Activated naive CD4-positive, alpha-beta T cell treated with Interleukin-2 at 50 U/mL for 16 hours (primary cell): ENCODE results near the gene PEA15.
A peak's percentile ranks its signal among the peaks of the same experiment; 100 is the strongest.

Source experiments
- DNase-seq: peaks from one replicate; pipeline ENCODE4 v3.0.0-alpha.2; 2020

PEA15 gene

DNA sequence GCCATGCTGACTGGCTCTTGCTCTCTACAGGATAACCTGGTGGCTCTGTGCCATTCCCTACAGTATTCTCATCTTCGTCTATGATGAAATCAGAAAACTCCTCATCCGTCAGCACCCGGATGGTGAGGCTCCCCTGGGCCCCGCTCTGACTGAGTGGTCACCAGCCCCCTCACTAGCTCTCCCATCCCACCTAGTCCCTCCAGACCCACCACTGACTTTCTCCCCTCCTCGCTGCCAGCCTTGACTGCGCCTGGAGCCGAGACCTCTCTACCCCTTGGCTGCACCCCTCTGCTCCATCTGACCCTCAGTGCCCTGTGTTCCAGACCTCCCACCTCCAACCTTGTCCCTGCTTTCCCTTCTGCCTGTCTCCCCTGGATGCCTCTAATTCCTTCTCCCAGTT lies 18.9 kb upstream of the PEA15 start:
- no peak for DNase-seq

DNA sequence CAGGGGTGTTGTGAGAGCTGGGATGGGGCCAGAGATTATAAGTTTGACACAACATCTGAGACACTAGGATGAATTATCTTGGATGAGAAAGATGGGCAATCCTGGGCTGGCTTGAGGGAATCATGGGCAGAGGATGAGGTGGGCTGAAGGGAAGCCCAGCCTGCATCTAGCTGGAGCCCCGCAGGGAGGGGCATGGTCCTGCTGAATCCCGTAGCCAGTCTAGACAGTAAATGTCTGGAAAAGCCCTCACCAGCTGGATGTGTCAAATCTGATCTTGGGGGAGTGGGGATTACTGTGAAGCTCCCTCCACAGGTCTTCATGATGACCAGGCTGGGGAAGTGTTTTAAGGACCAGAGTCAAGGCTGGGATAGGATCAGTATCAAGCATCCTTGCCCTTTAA lies 18.5 kb upstream of the PEA15 start:
- no peak for DNase-seq

DNA sequence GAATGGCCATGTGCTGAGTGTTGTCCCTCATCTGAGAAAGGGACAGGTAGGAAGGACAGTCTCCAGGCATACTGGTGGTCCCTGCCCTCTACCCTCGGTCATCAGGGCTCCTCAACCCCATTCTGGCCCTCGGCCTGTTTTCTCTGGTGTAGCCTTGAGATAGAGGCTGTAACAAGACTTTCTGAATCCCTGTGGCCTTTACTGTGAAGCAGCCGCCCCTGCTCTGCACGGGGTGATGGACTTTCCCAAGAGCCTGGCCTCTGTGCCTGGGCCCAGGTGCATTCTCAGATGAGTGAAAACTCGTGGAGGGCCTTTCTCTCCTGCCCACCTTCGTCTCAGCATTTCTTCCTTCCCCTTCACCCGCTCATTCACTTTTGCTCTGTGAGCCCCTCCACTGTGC lies 17.8 kb upstream of the PEA15 start:
- DNase-seq = no peak

DNA sequence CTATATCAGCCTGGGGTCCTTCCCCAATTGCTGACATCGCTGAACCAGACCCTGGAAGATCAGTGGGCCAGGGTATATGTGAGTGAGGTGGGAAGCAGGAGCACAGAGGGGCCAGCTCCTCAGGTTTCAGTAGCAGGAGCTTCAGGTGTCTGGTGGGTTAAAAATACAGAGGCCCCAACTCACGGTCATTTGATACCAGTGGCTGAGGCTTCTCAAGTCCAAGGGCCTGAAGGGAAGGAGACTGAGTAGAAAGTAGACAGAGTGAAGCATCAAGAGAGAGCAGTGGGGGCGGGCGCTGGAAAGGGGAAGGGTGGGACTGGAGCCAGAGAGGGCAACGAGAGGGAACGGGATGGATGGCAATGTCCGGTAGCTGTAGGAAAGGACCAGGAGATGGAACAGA lies 16.8 kb upstream of the PEA15 start:
- DNase-seq = no peak

DNA sequence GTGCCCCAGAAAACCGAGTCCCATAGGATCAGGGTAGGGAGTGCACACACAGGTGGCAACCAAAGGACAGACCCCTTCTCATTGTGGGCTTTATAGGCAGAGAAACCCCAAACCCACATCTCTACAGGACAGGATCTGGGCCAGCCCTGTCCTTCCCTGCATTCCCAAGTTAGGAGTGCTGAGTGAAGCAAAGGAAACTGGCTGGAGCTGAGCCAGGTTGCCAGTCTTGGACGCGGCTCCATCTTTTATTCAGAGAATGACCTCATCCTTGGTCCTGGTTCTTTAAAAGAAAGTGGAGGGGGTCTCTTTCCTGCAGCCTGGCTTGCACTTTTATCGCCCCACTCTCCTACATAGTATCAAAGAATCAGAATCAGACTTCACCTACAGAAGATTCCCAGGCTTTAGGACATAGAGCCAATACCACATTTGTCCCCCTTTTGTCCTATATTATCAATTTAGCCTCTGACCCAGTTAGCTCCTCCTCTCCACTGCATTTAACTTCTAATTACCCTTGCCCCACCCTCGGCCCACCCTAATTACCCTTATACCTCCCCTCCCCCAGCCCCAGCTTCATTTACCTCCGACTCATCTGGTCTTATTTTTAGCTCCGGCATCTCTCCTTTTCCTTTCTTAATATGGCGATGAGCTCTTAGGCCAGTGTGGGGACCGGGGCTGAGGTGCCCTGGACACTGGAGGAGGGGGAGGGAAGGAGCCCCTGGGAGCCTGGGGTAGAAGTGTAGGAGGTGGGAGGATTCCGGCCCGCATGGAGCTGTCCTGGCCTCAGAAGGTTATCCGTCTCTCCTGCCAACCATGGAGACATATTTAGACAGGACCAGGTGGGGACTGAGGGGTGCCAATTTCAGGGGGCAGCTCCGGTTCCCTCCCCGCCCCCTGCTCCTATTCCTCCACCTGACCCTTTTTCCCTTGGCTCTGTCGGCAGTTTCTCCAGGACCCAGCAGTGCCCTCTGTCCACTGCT lies 15.2 kb upstream of the PEA15 start, which contains the start of gene CASQ1:
CASQ1 (plus strand) TSS at position 927 of the 977 bp plus-strand sequence. CDS start 177 bp downstream, outside the sequence.
- DNase-seq = no peak

DNA sequence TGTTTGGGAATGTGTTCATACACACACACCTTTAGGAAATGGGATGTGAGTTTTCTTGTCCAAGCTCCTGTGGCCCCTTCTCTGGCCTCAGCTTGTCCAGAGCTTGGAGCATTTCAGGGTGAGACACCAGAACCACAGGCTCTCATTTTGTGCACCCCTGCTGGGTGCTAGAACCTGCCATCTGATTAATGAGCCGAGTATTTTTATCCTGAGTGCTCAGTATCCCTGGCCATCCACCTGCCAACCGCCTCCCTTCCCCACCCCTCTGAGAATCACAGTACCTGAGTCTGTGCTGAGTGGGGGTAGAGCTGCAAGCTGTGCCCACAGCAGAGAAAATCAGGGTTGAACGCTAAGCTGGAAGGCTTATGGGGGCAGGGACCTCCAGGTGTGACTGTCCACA lies 13.4 kb upstream of the PEA15 start:
- DNase-seq = no peak

DNA sequence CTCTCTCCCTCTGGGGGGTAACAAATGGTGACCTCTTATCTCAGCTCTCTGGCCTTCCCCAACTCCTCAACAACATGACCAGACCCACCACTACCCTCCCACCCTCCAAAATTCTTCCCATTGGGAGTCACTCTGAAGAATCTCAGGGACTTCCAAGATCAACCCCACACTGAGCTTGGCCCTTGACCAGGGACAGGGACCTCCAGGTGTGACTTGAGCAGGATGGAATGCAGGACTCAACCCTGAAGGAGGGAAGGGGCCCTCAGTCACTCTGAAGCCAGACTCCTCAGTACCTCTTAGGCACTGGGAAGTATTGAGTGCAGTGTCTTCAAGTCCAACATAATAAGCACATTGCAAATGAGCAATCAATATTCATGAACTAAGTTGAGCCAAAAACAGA lies 12.9 kb upstream of the PEA15 start:
- DNase-seq = no peak

DNA sequence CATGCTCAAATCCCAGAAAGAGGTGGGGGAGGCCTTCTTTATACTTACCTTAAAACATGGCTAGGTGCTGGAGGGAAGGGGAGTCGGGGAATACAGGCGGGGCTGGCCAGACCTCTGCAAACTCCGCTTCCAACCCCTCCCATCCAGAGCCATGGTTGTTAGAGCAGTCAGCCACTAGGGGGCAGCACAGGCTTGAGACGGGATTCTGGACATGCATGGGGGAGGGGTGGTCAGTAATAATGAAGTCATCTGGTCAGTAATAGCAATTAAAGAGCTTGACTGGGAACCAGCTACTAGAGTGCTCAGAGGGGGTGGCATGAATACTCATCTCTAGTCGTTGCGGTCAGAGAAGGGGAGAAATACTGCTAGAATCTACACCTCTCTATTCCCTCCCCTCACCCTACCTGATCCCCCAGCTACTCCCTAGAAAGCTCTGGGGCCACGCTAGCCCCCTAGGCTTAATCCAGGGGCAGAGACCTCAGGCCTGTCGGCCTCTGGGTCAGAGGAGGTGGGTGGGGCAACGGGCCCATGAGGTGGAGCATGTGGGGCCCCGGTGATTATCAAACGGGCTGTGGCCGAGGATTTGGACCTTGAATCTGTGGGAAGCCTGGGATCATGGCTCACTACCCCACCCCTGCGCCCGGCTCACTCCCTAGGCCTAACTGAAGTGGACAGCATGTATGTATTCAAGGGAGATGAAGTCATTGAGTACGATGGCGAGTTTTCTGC lies 11.9 kb upstream of the PEA15 start:
- peak; percentile 82 for DNase-seq

DNA sequence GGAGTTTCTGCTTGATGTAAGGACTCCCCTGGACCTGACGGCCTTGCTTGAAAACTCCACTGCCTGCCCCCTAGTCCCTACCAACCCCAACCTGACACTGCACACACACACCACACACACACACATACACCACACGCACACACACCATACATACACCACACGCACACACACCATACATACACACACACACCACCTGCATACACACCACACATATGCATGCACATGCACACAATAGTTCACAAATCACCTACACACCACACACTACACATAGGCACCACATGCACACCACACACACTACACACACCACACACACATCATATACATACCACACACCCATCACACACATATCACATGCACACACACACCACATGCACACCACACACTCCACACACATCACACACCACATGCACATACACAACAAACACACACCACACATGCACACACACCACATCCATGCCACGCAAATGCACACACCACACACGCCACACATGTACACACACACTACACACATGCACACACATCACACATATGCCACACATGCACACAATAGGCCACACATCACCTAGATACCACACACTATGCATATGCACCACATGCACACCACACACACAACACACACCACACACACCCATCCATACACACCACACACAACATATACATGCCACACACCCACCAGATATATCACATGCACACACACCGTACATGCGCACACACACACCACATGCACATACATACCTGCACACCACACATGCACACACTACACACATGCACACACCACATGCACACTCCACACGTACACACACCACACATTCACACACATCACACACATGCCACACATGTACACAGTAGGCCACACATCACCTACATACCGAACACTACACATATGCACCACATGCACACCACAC lies 11.1 kb upstream of the PEA15 start:
- no peak for DNase-seq

DNA sequence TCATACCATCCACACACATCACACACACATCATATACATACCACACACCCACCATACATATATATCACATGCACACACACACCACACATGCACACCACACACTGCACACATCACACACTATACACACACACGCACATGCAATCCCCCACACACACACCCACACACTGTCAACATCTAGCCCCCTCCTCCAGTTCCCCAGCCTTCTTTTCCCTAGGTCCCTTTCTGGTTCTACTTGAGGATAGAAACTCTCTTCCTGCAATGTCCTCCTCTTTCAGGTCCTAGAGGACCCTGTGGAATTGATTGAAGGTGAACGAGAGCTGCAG lies 10.5 kb upstream of the PEA15 start:
- DNase-seq = no peak

DNA sequence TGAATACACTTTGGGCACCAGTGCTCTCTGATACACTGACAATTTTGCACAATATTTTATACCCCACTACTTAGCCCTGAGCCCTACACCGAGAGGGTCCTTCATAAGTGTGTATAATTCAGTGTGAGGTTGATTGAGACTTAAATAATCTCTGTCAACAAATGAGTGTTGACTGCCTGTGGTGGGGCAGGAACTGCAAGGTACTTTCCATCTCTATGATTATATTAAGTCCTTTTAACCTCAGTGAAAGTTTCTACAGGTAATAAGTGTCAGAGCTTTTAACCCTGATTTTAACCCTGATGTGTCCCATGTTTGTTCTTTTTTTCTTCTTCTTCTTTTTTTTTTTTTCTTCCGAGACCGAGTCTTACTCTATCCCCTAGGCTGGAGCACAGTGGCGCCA lies 9.0 kb upstream of the PEA15 start:
- no peak for DNase-seq

DNA sequence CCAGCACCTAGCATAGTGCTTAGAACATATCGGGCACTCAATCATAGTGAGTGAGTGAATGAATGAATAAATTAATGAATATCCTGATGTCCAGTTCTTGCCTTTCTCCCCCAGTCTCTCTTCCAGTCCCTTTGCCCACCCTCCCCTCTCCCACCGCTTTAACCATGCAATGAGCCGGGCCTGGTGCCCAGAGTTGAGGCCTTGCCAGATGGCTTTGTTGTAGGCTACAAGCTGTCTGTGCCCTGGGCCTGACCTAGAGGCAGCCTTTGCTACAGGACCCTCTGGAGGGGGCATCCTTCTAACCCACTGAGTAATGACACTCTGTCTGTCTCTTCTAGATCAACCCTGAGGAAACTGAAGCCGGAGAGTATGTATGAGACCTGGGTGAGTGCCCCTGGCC lies 8.0 kb upstream of the PEA15 start:
- no peak for DNase-seq

DNA sequence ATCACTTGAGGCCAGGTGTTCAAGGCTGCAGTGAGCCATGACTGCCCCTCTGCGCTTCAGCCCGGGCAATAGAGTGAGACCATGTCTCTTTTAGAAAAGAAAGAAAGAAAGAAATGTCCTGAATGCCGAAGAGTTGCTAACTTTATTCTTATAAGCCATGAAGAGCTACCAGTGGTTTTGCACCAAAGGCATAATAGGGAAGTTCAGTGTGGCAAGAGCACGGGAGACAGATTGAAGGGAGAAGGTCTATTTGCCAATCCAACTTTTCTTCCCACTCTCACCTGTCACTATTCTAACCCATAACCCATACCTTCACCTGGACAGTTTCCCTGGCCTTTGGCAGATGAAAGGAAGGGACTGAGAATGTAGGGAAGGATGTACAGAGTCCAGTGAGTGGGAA lies 4.4 kb upstream of the PEA15 start:
- DNase-seq = no peak

DNA sequence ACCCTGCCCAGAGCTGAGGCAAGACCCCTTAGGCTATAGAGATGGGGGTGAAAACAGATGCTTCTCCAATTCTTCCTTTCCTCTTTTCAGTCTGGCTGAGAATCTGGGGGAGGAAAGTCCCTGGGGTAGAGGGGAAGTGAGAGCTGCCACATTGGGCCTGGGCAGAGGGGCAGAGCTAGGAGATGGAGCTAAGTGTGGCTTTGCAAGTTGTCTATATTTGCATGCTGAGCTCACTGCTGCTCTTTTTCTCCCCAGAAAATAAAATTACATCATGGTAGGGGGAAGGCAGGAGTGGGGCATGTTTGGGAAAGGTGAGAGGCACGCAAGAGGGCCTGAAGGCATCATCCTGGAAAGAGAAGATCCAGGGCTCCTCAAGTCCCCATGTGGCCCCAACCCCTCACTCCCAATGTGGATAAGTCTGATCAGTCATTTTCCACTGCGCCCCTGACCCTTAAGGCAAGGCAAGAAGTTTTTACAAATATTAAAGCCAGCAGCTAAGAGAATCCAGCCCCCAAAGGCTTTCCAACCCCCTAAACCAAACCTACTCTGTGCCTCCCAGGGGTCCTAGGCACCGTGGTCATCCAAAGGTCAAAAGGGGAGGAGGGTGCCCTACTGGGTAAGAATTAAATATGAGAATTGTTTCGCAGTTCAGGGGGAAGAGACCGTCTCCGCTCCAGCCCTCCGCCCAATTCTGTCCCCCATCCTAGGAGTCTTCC lies 500 bp upstream of the PEA15 start:
- DNase-seq = no peak

DNA sequence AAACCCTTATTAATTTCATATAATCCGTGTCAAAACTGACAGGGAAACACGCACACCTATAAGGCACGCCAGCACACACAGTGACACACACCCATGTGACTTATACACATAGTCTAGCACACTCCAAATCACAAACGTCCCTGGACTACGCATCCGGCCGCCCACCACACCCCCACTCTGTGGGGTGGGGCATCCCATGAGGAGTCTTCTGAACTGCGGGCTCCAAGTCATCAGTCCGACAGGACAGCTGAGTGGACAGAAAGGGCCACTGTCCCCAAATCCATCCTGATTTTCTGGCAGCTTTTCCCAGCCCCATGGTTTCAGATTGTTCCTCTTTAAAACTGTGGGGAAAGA lies 829 bp downstream of the PEA15 start:
- peak; percentile 65 for DNase-seq

DNA sequence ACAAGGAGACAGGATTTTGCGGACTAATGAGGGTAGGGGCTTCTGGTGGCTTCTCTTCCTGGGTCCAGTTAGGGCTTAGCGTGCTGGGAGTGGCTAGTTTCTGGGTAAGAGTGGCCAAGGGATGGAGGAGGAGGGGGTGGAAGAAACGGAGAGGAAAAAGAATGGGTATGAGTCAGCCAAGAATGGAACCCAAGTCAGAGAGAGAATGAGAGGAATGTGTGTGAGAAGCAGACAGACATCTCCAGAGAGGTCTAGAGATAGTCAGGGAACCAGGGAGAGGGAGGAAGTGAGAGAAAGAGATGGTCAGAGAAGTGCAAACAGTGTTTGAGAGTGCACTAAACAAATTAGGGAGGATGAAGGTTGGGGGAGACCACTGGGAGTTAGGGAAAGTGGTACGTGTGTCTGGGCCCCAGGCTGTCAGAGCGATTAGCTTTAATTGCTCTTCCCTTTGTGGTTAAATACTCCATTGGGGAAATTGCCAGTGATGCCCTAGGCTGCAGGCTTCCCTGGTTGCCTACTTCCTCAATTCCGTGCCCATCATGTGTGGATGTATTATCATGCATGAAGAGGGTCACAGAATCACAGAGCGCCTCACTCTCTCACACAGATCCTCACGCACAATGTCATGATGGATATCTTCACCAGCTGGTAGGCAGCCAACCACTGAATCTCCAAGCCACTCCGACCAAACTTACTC lies 1.4 kb downstream of the PEA15 start:
- DNase-seq = no peak

DNA sequence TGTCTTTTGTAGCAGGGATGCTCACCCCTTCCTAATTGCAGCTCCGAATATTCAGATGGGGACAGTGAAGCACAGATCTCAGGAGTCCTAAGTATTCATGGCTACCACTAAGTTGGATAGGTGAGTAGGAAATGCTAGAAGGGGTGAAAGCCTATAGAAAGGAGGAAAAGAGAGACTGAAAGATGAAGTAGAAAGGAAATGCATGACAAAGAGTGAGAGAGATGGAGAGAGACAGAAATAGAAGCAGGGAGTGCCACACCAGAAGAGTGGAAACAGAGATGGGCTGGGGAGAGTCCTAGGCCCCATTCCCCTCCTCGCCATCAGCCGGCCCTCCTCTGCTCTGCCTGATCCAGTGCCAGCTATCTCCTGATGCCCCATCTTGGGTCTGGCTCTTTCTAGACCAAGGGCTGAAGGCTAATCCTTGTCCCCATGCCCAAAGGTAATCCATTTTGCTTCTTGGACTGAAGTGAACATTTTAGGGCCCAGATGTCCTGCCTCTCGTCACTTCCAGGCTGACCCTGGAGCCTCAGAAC lies 2.0 kb downstream of the PEA15 start:
- no peak for DNase-seq

DNA sequence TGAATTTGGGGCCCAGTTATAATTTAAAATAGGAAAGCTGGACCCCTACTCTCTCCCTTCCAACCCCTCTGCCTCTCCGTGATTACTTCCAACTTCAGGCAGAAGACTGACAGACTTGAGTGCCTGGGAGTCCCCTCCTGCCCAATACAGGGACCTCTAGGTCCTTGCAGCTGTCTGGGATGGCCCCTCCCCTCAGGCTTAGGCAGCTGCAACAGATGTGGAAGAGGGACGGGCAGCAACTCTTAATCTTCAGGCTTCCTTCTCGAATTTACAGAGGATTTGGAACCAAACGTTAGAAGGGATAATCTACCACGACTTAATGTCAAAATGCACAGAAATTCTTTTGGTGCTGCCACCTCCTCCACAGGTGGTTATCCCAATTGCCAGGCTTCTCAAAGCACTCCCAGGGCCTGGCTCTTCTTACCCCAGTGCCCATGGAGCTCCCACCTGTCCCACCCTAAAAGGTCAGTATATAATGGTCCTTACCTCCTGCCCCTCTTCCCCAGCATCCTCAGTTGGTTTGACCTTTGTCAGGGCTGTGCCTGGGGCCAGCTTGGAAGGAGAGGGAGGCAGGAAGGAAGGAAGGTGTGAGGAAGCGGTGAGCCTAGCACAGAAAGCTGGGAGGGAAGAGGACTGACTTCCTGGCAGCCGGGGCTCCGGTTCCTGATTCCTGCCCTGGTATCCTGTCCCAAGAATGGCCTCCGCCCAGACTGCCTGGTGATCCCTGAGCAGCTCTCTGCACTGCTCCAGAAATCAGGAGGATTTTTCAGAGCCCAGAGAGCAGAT lies 2.8 kb downstream of the PEA15 start:
- no peak for DNase-seq

DNA sequence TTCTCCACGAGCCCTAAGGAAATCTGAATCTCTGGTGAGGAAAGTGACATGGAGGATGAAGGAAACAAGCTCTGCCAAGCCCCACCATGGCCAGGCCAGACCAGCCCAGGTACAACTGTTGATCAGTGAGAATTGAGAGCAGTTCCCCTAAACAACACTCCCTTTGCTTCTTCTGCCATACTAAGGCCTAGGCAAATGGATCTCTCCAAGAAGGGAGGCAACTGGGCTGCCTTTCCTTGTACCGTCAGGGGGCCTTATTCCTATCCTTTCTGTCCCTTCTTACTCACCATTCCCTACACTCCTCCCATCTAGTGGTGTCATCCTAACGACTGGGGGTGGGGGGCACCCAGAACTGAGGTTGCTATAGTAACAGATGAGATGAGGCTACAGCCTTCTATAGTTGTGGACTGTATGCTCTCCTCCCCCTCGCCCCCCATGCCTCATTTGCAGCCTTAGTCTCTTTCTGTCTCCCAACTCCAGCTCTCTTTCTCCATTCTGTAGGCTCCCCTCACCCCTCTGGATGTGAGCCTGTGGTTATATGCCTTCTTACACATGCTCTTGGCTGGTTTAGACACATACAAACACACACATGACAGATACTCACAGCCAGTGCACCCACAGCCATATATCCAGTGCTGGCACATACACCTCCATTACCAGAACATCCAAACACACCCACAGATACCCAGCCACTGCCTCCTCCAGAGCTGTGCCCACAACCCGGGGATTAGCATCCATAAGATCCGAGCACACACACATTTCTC lies 3.6 kb downstream of the PEA15 start:
- no peak for DNase-seq
